HL-60 (cell line): ENCODE results near the gene PPP6C.

ENCODE experiments used
- DNase-seq, 2 experiments: peaks; one replicate each; pipeline ENCODE4 v3.0.0-alpha.2; 2010 to 2020; ENCODE audit warnings: low read depth in 1 of 2, low spot score in 1 of 2
- H3K27ac ChIP-seq: fragments of 250-450 bp; sonication (Bioruptor Pico); replicated peaks from 2 replicates; pipeline ENCODE4 v1.5.1; 2020; ENCODE audit warnings: mild to moderate bottlenecking, moderate library complexity
- H3K27me3 ChIP-seq: fragments of 250-450 bp; sonication (Bioruptor Pico); 2 replicates; pipeline ENCODE4 v1.5.1; 2021; ENCODE audit warnings: mild to moderate bottlenecking, moderate library complexity; ENCODE audit not compliant: insufficient read depth, poor library complexity, severe bottlenecking
- H3K4me3 ChIP-seq: replicated peaks from 2 replicates; pipeline ENCODE4 v1.5.1; 2011; ENCODE audit warnings: mild to moderate bottlenecking, control low read depth, low read length; ENCODE audit not compliant: insufficient read depth
- GABPA ChIP-seq: IDR thresholded peaks from 2 replicates; pipeline ENCODE4 v1.6.1; 2012; ENCODE audit warnings: low read depth
- POLR2AphosphoS5 ChIP-seq: IDR thresholded peaks from 2 replicates; pipeline ENCODE4 v1.6.1; 2012; ENCODE audit warnings: low read depth
- SPI1 ChIP-seq: IDR thresholded peaks from 2 replicates; pipeline ENCODE4 v1.6.1; 2012; ENCODE audit warnings: low read depth, mild to moderate bottlenecking, borderline replicate concordance
- TF ChIP-seq, protein P1 (sequence below): IDR thresholded peaks from one replicate; pipeline ENCODE4 v1.5.1; 2011; ENCODE audit warnings: low read length, control low read depth, inconsistent platforms; ENCODE audit not compliant: insufficient read depth
- TF ChIP-seq, protein P2 (sequence below): IDR thresholded peaks from 2 replicates; pipeline ENCODE4 v1.6.1; 2012; ENCODE audit warnings: low read depth; ENCODE audit not compliant: insufficient replicate concordance

The PPP6C gene

DNA sequence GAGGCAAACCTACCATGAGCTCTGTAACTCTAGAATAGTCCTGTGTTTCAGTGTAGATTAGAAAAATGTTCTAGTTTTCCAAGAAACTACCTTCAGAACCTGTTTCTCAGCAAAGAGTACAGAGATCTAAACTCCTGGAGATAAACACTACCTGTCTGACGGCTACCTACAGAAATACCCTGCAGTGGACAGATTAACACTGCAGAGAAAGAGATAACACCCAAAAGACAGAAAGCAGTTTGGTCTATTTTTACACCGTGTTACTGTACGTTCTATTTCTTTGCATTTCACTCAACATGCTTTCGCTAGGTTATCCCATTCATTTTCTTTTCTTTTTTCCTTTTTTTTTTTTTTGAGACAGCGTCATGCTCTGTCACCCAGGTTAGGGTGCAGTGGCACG lies 57.8 kb downstream of the PPP6C start:
- no peak for TF ChIP-seq POLR2AphosphoS5
- TF ChIP-seq, protein P1, sequence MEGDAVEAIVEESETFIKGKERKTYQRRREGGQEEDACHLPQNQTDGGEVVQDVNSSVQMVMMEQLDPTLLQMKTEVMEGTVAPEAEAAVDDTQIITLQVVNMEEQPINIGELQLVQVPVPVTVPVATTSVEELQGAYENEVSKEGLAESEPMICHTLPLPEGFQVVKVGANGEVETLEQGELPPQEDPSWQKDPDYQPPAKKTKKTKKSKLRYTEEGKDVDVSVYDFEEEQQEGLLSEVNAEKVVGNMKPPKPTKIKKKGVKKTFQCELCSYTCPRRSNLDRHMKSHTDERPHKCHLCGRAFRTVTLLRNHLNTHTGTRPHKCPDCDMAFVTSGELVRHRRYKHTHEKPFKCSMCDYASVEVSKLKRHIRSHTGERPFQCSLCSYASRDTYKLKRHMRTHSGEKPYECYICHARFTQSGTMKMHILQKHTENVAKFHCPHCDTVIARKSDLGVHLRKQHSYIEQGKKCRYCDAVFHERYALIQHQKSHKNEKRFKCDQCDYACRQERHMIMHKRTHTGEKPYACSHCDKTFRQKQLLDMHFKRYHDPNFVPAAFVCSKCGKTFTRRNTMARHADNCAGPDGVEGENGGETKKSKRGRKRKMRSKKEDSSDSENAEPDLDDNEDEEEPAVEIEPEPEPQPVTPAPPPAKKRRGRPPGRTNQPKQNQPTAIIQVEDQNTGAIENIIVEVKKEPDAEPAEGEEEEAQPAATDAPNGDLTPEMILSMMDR: no peak
- no peak for TF ChIP-seq SPI1
- TF ChIP-seq, protein P2, sequence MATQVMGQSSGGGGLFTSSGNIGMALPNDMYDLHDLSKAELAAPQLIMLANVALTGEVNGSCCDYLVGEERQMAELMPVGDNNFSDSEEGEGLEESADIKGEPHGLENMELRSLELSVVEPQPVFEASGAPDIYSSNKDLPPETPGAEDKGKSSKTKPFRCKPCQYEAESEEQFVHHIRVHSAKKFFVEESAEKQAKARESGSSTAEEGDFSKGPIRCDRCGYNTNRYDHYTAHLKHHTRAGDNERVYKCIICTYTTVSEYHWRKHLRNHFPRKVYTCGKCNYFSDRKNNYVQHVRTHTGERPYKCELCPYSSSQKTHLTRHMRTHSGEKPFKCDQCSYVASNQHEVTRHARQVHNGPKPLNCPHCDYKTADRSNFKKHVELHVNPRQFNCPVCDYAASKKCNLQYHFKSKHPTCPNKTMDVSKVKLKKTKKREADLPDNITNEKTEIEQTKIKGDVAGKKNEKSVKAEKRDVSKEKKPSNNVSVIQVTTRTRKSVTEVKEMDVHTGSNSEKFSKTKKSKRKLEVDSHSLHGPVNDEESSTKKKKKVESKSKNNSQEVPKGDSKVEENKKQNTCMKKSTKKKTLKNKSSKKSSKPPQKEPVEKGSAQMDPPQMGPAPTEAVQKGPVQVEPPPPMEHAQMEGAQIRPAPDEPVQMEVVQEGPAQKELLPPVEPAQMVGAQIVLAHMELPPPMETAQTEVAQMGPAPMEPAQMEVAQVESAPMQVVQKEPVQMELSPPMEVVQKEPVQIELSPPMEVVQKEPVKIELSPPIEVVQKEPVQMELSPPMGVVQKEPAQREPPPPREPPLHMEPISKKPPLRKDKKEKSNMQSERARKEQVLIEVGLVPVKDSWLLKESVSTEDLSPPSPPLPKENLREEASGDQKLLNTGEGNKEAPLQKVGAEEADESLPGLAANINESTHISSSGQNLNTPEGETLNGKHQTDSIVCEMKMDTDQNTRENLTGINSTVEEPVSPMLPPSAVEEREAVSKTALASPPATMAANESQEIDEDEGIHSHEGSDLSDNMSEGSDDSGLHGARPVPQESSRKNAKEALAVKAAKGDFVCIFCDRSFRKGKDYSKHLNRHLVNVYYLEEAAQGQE: no peak
- no peak for TF ChIP-seq GABPA
- Histone ChIP-seq H3K27me3 (no peaks in the 10 kb centered on the region), H3K27ac (no peak overlapping the region), H3K4me3 (no peak overlapping the region)
- no peak for DNase-seq

DNA sequence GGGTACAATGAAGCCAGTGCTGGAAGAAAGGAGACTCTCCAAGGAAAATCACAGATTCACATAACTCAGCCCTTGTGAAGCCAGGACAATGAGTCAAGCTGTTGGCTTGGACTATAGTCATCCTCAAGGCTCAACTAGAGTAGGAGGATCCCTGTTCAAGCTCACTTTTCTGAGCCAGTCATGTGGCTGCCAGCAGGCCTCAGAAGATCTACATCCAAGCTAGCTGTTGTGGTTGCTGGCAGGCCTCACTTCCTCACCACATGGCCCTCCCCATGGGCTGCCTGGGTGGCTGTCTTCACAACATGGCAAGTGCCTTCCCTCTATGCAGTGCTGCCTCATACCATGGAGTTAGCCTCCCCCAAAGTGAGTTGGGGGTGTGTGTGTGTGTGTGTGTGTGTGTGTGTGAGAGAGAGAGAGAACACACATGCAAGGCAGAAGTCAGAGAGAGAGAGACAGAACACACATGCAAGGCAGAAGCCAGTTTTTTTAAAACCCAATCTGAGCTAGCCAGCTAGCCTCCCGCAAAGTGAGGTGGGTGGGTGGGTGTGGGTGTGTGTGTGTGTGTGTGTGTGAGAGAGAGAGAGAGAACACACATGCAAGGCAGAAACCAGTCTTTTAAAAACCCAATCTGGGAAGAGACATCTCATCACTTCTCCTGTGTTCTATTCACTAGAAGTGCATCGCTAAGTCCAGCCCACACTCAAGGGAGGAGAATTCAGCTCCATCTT lies 63.4 kb downstream of the PPP6C start:
- DNase-seq: peak; percentile 52 to 93
- H3K27ac ChIP-seq: no peak overlapping the region
- TF ChIP-seq SPI1 (peak; percentile 91; the same call in 1 of the 2 replicates), GABPA (no peak), POLR2AphosphoS5 (peak; percentile 65)
- TF ChIP-seq, protein P2: no peak
- TF ChIP-seq, protein P1: no peak
- H3K27me3 ChIP-seq: no peaks in the 10 kb centered on the region
- H3K4me3 ChIP-seq: no peak overlapping the region

DNA sequence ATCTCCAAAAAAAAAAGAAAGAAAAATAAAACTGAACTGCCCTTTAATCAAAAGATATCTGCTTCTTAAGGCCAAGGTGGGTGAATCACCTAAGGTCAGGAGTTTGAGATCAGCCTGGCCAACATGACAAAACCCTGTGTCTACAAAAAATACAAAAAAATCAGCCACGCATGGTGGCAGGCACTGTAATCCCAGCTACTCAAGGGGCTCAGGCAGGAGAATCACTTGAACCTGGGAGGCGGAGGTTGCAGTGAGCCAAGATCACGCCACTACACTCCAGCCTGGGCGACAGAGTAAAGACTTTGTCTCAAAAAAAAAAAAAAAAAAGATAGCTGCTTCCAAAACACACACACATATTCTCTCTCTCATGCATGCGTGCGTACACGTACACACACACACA lies 64.1 kb downstream of the PPP6C start:
- DNase-seq: no peak
- Histone ChIP-seq H3K4me3 (no peak overlapping the region), H3K27ac (no peak overlapping the region), H3K27me3 (no peaks in the 10 kb centered on the region)
- TF ChIP-seq, protein P2: no peak
- TF ChIP-seq POLR2AphosphoS5: no peak
- TF ChIP-seq, protein P1: no peak
- no peak for TF ChIP-seq GABPA
- TF ChIP-seq SPI1: no peak
